Measurements from ENCODE around the gene SMG6.

DNA sequence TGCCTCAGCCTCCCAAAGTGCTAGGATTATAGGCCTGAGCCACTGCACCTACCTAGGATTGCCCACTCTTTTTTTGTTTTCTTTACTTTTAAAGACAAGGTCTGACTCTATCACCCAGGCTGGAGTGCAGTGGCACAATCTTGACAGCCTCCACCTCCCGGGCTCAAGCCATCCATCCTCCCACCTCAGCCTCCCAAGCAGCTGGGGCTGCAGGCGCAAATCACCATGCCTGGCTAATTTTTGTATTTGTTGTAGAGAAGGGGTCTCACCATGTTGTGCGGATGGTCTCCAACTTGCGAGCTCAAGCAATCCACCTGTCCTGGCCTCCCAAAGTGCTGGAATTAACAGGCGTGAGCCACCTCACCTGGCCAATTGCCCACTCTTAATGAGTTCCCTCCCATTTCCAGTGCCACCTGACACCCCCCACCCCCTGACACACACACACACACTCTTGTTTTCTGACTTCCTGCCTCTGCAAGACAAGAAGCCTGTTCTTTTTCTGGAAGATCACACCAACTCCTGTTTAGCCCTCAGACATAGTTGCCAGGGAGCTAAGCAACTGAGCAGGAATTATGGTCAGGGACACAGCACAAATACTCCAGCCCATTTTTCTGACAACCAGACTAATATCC, 259.2 kb downstream of the SMG6 start:
- TF ChIP-seq, protein P1, sequence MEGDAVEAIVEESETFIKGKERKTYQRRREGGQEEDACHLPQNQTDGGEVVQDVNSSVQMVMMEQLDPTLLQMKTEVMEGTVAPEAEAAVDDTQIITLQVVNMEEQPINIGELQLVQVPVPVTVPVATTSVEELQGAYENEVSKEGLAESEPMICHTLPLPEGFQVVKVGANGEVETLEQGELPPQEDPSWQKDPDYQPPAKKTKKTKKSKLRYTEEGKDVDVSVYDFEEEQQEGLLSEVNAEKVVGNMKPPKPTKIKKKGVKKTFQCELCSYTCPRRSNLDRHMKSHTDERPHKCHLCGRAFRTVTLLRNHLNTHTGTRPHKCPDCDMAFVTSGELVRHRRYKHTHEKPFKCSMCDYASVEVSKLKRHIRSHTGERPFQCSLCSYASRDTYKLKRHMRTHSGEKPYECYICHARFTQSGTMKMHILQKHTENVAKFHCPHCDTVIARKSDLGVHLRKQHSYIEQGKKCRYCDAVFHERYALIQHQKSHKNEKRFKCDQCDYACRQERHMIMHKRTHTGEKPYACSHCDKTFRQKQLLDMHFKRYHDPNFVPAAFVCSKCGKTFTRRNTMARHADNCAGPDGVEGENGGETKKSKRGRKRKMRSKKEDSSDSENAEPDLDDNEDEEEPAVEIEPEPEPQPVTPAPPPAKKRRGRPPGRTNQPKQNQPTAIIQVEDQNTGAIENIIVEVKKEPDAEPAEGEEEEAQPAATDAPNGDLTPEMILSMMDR (IDR thresholded peaks at IDR 0.05) = no peak
- no peak for TF ChIP-seq EZH2 (IDR thresholded peaks at IDR 0.05; ENCODE audit: borderline replicate concordance, insufficient read depth, low read depth, low read length, poor library complexity, severe bottlenecking)

Data from B cell (primary cell).